ENCODE results near the gene SPR. TPM values are rescaled to one million over a fixed set of nuclear protein-coding genes. Genes with fewer than 3 reads are reported as not detected.

The SPR gene
- total and polyA plus RNA-seq, 9 of the 15 experiments (the other 6 are each of a cell fraction or from before 2014, with no cell fraction given), result 7.7 to 38.3 (median 26.3) TPM

GRCh38 chr2:72934683-72935610 lies 47.7 kb downstream of the SPR start (continued):
- TF ChIP-seq ZNF644 (tag; IDR thresholded peaks at IDR 0.05; ENCODE audit: low read depth) (no peak), HINFP (tag; conservative IDR thresholded peaks at IDR 0.05; ENCODE audit: low read depth) (no peak), ZNF197 (CRISPR knock-in tag; IDR thresholded peaks at IDR 0.05; ENCODE audit: low read depth) (no peak), NFXL1 (CRISPR knock-in tag; IDR thresholded peaks at IDR 0.05) (no peak), TBL1XR1 (IDR thresholded peaks at IDR 0.05; ENCODE audit: low read length in 2 of 2) (no peak), TCF7L2 (IDR thresholded peaks at IDR 0.05; ENCODE audit: low read depth, low read length) (no peak), POLR3A (IDR thresholded peaks at IDR 0.05; ENCODE audit: borderline replicate concordance, extremely low read depth, insufficient read depth, insufficient read length) (no peak), JUNB (CRISPR knock-in tag; conservative IDR thresholded peaks at IDR 0.05) (no peak), CC2D1A (IDR thresholded peaks at IDR 0.05) (peak; percentile 12; the same call in 1 of the 2 replicates), ETV5 (CRISPR knock-in tag; IDR thresholded peaks at IDR 0.05; ENCODE audit: low read depth) (peak; percentile 57; the same call in 1 of the 2 replicates), ZNF444 (CRISPR knock-in tag; IDR thresholded peaks at IDR 0.05) (no peak), HMG20A (CRISPR knock-in tag; conservative IDR thresholded peaks at IDR 0.05) (no peak), MYC (IDR thresholded peaks at IDR 0.05; ENCODE audit: low read depth, low read length) (0 out of 2 replicates have a peak, but pooled peaks have one; percentile 24), MYC (CRISPR knock-in tag; IDR thresholded peaks at IDR 0.05; ENCODE audit: borderline replicate concordance, low read depth) (no peak), HDAC6 (IDR thresholded peaks at IDR 0.05; ENCODE audit: low read depth, low read length) (no peak), CTBP1 (IDR thresholded peaks at IDR 0.05; ENCODE audit: borderline replicate concordance) (no peak), TCF3 (CRISPR knock-in tag; IDR thresholded peaks at IDR 0.05) (no peak), EHMT2 (IDR thresholded peaks at IDR 0.05) (peak; percentile 62; the same call in 1 of the 2 replicates), RAD21 (CRISPR knock-in tag; conservative IDR thresholded peaks at IDR 0.05 in 1 of 2, IDR thresholded peaks at IDR 0.05 in 1 of 2) (peak; percentile 54 to 91), NR2C1 (IDR thresholded peaks at IDR 0.05) (no peak), NR2C1 (tag; IDR thresholded peaks at IDR 0.05) (no peak)
- TF ChIP-seq, protein P1, sequence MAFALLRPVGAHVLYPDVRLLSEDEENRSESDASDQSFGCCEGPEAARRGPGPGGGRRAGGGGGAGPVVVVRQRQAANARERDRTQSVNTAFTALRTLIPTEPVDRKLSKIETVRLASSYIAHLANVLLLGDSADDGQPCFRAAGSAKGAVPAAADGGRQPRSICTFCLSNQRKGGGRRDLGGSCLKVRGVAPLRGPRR (CRISPR knock-in tag; IDR thresholded peaks at IDR 0.05), result no peak
- TF ChIP-seq, protein P2, sequence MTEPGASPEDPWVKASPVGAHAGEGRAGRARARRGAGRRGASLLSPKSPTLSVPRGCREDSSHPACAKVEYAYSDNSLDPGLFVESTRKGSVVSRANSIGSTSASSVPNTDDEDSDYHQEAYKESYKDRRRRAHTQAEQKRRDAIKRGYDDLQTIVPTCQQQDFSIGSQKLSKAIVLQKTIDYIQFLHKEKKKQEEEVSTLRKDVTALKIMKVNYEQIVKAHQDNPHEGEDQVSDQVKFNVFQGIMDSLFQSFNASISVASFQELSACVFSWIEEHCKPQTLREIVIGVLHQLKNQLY (CRISPR knock-in tag; conservative IDR thresholded peaks at IDR 0.05), result no peak

Measured in K562 (cell line).